Loucy (cell line): ENCODE results near the gene SPDYE17.
"Not testable (repeated sequence)": the region's sequence is repeated elsewhere in the genome, so short reads cannot be mapped to it uniquely, and the experiment has no call there.

Source experiments
- CTCF ChIP-seq: fragments of 200-600 bp; sonication (generic); conservative IDR thresholded peaks from 2 replicates; pipeline ENCODE4 v1.5.1; 2014; ENCODE audit warnings: mild to moderate bottlenecking, antibody characterized with exemption, low read length
- EZH2phosphoT487 ChIP-seq: fragments of 200-600 bp; IDR thresholded peaks from 2 replicates; pipeline ENCODE4 v1.6.1; 2018; ENCODE audit warnings: antibody characterized with exemption, mild to moderate bottlenecking, moderate library complexity, borderline replicate concordance

- TF ChIP-seq CTCF, EZH2phosphoT487: not testable (repeated sequence)
Measured at GRCh38 chr7:76999474-77000107, 32.6 kb downstream of the SPDYE17 start.
